GM21723 (cell line): Measurements from ENCODE around the gene DNAJC5.
"Not testable (repeated sequence)": the region's sequence is repeated elsewhere in the genome, so short reads cannot be mapped to it uniquely, and the experiment has no call there.

Experiments
- ATAC-seq: cut with Tn5 transposase; IDR thresholded peaks from one replicate; pipeline ENCODE4 v1.9.1; 2021; ENCODE audit warnings: mild to moderate bottlenecking, moderate library complexity; ENCODE audit not compliant: unreplicated experiment

DNAJC5 gene

DNA sequence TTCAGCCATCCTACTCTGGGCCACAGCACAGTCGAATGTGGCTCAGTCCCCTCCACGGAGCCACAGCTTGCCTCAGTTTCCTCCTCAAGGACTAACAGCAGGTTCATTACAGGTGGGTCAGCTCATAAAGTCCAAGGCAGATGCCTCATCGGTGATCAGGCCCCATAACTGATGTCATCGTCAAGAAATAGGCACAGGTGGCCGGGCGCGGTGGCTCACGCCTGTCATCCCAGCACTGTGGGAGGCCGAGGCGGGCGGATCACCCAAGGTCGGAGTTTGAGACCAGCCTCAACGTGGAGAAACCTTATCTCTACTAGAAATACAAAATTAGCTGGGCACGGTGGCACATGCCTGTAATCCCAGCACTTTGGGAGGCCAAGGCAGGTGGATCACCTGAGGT, 57.8 kb downstream of the DNAJC5 start:
- no peak for ATAC-seq

DNA sequence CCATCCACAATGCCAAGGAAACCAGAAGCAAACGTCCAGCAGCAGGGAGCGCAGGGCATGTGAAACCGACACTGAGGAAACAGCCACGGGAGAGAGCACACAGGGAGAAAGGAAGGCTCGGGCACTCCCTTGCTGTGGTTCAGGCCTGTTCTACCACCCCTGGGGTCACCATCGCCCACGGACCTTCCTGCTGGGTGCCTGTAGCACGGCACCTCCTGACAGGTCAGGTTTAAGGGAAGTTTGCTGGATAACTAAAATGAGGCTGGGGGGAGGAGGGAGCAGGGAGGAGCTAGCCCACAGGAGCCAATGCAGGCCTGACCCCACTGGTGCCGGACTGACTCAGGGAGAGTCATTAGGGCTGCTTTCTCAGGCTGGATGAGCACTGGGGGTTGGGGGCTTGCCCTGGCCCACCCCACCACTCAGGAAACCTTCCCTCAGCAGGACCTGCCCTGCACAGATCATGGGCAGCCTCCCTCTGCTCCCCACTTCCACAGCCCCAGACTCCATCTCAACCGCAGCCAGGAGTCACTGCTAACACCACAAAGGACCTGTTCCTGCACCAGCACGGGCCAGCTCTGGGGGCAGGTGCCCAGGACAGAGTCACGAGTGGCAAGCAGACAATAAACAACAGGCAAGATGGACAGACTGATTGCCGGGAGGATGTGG, 59.0 kb downstream of the DNAJC5 start:
- no peak for ATAC-seq

DNA sequence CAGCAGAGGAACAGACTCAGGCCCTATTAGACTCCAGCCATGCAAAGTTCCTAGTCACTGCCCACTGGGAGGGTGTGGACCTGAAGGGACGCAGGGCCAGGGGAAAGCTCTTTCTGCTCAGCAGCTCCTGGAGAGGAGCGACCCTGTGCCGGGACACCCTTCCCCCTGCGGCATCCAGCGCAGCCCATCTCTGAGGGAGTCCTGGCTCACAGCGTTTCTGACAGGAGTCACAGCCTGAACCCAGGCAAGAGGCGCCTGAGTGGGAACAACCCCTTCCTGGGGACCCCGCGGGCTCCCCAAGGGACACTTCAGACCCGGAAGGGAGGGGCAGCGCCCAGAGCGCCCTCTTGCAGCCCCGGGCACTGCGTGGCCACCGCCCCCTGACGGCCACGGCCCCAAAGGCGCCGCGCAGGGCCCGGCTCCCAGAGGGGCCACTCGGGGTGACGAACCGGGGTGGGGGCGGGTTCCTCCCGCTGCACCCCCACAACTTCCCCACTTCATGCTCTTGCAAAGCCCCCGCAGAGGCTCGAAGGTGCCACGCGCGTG, 60.4 kb downstream of the DNAJC5 start:
- ATAC-seq: peak; percentile 39

DNA sequence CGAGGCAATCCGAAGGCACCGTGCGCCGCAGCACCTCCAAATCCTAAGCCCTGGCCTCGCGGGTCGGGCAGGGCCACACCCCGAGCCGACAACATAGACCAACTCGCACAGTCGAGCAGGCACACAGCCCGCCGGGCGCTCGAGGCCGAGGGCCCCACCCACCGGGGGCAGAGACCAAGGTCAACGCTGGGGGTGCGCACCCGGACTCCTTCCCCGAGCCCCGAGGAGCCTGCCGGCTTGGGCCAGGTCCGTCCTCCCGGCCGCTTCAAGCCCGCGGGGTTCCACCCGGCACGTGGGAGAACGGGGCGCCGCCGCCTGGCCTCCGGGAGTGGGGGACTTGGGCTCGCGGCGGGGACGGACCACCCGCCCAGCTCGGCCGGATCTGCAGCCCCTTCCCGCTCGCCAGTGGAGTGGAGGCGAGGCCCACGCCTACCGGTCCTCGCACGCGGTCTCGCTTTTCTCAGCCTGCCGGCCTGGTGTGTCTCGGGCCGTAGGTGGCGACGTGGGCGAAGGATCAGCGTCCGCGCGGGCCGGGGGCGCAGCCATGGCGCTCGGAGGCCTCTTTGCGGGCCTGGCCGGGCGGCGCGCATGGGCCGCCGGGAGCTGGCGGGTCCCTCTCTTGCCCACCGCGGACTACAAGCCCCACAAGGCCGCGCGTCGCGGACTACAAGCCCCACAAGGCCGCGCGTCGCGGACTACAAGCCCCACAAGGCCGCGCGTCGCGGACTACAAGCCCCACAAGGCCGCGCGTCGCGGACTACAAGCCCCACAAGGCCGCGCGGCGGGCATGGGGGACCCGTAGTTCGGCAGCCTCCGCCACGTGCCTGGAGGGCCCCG, 61.1 kb downstream of the DNAJC5 start, which contains the start of gene UCKL1:
TSS of gene UCKL1 (minus strand) at position 590 of the 837 bp plus-strand sequence. CDS start at position 546, 44 bp downstream.
- ATAC-seq: peak; percentile 67

DNA sequence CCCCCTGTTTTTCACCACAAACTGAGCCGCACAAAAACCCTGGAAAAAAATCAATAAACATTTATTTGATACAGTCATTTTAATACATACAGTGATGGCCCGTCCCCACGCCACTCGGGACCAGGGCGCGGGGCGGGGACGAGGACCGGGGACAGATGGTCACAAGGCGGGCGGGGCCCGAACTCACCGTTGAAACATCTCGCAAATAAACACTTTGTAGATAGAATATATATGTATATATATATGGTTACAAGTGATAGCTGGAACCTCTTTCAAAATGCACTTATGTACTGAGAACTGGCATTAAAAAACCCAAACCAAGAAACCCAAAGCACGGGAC, 61.7 kb downstream of the DNAJC5 start:
- peak; percentile 11 for ATAC-seq

DNA sequence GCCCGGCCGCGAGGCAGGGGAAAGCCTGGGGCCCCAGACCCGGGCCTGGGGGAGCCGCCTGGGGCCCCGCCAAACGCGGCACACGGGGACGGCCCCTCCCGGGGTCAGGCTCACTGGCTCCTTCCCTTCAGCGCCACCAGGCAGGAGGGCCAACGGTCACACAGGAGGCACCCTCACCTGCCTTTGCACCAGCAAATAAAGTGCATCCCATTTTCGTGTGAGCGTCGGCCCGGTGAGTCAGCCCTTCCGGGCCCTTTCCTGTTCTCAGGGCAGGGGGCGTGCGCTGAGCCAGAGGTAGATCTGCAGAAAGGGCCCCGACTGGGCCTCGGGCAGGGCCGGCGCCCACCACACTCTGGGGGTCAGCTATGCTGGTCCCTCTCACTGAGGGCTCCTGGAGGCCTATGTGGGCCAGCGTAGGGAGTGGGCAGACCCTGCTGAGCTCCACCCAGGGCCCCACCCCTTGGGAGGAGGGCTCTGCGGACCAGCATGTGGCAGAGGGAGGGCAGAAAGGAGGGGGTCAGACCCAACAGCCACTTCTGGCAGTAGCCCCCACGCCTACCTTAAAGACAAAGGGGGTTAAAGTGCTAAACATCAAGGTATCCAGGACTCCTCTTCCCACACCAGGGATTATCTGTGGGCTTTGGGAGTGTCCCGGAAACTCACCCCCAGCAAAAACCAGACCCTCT, 62.2 kb downstream of the DNAJC5 start:
- ATAC-seq: no peak

DNA sequence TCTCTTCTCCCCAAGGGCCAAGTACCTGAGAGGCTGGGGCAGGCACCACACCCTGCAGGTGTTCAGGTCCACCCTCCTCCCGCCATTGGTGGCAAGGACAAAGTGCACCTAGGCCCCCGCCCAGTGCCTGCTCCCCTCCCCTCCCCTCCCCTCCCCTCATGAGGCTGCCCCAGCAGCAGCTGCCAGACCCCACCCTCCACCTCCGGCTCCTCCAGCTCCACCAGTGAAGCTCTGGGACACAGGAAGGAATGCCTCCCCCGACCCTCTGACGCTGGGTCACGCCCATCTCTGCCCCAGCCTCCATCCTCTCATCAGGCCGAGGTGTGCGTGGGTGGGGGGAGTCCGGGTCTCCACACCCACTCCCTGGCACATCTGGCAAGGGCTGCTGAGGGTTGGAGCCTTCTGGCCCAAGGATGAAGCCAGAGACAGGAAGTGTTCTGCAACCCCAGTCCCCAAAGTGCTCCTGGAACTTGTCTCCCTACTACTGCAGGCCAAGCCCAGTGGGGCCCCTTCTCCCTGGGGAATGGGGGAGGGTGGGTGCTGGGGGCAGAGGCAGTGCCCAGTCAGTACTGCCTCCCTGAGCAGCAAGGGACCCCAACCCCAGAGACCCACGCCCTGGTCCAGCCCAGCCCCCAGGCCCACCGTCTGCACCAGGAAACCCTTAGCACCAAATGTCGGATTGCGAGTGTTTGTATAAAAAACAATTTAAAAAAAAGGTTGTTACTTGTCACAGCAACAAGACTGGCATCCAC, 62.9 kb downstream of the DNAJC5 start:
- no peak for ATAC-seq

DNA sequence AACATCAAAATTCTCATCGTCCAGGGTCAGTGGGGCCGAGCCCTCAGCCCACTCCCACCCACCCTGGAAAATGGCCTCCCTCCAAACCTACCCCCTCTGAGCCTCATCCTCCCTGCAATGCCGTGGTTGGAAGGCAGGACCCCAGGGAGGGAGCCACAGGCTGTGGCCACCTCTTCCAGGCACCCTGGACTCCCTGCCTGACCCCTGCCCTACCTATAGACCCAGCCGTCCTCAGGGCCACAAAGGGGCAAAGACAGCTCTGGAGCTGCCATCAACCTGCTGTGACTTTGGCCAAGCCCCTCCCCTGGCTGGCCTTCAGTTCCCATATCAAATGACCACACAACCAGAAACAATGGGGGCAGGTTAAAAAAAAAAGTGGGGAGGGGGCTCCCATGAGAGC, 63.5 kb downstream of the DNAJC5 start:
- no peak for ATAC-seq

DNA sequence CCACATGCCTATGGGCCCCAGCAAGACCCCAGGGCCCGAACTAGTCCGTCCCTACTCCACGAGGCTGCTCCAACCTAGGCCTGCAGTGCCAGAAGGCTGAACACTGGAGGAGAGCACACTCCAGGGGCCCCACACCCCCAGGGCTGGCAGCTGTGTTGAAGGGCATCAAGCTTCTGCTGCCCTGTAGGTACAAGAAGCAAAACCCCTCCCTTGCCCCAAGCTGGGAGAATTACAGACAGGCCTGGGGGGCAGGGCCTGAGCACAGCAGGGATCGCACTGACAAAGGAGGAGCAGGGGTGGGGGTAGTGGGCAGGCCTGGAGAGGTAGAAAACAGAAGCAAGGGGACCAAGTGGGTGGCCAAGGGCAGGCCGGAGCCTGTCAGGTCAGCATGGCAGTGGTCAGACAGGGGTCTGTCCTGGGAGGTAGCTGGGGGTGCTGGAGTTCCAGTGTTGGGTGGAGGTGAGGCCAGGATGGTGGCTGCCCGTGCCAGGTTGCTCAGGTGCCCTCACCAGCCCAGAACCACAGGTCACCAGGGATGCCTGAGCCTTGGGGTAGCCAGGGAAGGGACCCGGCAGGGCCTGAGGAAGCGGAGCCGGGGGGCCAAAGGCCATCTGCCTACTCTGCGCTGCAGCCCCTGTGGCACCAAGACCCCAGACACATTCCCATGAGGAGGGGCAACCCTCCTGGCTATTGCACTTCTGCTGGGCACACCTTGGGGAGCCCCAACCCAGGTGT, 64.2 kb downstream of the DNAJC5 start:
- no peak for ATAC-seq

DNA sequence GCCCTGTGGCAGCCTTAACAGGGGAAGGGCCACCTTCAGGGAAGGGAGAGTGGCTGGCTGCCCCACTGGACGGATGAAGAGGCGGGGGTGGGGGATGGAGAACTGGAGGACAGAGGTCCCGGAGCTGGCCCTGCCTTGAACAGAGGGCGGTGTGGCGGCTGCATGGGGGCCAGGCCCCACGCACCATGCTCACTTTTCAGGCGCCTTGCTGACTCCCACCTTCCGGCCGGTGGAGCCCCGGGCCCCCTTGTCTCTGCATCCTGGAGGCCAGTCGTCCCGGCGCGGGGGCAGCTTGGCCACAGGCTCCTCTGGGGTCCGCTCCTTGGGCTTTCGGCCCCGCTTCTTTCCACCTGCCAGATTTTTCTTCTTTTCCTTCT, 64.8 kb downstream of the DNAJC5 start:
- no peak for ATAC-seq

DNA sequence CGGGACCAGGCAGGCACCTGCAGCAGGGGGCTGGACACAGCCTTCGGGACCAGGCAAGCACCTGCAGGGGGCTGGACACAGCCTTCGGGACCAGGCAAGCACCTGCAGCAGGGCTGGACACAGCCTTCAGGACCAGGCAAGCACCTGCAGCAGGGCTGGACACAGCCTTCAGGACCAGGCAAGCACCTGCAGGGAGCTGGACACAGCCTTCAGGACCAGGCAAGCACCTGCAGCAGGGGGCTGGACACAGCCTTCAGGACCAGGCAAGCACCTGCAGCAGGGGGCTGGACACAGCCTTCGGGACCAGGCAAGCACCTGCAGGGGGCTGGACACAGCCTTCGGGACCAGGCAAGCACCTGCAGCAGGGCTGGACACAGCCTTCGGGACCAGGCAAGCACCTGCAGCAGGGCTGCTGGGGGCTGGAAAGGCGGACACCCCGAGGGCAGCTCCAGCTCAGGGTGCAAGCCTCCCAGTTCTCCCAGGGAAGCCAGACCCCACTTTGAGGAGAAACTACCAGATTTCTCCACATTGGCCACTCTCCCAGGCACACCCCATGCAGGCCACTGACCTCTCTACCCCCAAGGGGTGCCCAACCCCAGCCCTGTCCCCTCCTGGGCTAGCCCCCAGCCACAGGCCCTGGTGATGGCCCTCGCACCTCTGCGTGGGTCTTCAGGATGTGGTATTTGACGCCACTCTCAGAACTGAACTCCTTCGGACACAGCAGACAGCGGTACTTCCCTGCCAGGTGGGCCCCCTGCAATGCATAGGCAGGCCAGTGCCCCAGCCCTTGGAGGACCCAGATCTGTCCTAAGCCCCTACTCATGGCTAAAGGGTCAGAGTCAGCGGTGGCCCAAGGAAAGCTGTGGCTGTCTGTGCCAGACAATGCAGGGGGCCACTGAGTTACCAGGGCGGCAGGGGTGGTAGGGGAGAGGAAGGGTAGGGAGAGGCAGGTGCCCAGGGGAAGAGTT, 66.0 kb downstream of the DNAJC5 start:
- ATAC-seq: not testable (repeated sequence)

DNA sequence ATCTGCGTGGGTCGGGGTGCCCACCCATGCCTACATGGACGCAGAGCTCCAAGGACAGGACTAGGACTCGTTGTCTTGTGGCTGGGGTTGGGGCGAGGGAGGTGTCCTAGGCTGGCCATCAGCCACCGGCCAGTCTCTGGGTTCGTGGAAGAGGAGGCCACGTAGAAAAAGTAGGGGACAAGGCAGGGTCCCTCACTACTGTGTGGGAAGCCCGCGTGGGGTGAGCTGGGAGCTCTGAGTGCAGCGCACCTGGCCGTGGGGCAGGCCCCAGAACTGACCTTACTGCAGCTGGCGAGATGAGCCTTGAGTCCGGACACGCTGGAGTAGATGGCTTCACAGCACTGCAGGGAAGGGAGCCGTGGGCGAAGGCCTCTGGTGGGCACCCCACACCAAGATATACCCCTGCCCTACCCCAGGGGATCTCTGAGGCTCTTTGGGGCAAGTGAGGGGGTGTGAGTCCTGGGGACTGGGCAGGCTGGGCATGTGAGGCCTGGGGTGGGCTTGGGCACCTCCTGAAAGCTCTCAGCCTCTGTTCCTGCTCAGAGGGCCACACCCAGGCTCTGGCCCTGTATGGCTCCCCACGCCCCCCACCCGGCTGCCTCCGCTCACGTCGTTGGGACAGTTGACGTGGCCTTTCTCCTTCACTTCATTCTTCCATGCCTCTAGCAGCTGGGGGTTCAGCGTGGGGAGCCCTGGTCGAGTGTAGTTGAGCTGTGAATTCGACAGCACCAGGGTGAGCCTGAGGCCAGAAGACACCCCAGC, 66.9 kb downstream of the DNAJC5 start:
- no peak for ATAC-seq

DNA sequence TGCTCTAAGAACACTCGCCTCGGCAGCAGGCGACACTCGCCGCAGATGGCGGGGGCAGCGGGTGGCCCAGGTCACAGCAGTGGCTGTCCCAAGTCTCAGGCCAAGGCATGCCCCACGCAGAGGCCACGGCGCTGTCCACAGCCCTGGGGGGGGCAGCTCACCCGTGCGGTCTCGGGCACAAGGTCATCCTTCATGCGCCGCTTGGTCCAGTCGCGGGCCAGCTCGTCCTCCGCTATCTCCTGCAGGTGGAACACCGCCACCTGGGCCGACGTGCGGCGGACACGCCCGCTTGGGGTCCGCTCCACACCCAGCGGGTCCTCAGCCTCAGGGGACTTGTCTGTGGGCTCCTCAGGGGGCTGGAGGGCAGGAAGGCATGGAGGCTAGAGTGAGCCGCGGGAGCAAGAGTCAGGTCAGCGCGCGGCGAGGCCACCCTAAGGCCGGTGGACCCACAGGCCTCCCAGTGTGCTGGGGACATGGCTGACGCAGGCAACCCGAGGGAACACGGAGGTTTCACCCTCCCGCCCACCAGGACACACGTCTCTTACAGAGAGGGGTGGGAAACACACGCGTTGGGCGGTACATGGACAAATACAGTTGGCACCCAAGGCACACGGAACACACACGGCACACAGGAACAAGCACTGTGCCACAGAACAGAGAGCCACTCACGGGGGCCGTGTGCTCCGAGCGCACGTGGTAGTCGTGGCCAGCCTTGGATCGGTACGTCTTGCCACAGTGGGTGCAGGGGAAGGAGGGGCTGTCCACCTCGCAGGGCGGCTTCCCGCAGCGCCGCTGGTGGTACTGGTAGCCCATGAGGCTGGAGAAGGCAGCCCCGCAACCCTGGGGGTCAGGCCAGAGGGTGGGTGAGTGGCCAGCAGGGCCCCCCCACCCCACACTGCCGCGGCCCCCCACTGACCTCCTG, 67.8 kb downstream of the DNAJC5 start:
- ATAC-seq: no peak

DNA sequence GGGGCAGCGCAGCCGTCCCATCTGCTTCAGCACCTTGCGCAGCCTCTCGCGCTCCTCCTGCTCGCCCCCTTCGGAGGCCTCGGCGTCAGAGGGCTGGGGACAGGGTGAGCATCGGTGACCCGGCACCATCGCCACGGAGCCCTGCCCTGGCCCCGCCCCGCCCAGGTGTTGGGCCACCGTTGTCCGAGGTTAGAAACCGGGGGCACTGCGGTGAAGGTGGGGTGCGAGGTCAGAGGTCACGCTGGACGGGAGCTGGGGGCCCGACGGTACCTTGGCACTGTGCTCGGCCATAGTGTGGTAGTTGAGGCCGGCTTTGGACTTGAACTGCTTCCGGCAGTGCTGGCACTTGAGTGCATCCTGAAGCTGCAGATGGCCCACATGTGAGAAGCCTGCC, 68.4 kb downstream of the DNAJC5 start:
- no peak for ATAC-seq

DNA sequence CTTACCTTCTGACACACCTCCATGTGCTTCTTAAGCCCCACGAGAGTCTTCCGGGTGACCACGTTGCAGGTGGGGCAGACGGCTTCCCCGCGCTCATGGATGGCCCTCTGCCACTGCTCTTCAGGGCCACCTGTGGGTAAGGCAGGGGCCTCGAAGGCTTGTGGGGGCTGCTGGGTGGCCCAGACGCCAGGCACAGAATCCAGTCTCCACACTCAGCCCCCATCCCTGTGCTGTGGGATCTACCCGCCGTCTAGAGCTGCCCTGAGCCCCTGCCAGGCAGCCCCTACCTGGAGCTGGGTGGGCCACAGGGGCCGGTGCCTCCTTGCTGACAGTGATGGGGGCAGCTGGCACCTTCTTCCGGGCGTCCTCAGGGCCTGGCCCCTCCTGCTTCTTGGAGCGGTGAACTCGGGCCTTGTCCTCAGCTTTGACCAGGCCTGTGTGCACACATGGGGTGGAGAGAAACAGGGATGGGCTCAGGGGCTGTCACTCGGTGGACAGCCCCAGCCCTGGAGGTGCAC, 68.9 kb downstream of the DNAJC5 start:
- ATAC-seq: no peak

DNA sequence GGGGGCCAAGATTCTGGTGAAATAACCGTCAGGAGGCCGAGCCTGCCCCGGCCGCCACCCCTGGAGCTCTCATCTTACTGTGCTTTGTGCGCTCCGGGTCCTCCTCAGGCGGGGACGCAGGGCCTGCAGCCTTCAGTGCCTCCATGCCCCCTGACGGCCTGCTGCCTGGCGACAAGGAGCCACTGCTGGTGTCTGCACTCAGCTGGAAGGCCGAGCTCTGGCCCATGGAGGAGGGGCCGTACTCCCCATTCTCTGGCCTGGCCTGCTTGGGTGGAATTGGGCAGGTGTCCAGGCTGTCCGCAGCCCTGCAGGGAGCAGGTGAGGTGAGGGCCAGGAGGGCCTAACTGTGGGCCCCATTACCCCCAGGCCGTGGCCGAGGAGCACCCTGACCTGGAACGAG, 69.5 kb downstream of the DNAJC5 start:
- ATAC-seq: no peak
